Gastrocnemius medialis (tissue), 4 donors: ENCODE results near the gene SPRED2. TPM values are rescaled to one million over a fixed set of nuclear protein-coding genes. Genes with fewer than 3 reads are reported as not detected.

Experiments used
- ATAC-seq, 2 donors: fragments of 150-250 bp; one replicate each; pipeline ENCODE4 v1.9.1; 2016
- DNase-seq, 2 donors: peaks; one replicate each; pipeline ENCODE4 v3.0.0-alpha.2; 2019
- H3K27ac ChIP-seq, 4 donors: fragments of 200-600 bp; sonication (generic); 1 replicate in 1 of 4; 2 replicates in 3 of 4; pipeline ENCODE4 v1.5.1; 2016 to 2018; ENCODE audit warnings: mild to moderate bottlenecking in 2 of 4, moderate library complexity in 1 of 4
- H3K27me3 ChIP-seq, 3 donors: fragments of 200-600 bp; sonication (generic) in 2 of 3; 1 replicate in 1 of 3; 2 replicates in 2 of 3; pipeline versions ENCODE4 v1.5.1 to v1.6.0; 2016 to 2019; ENCODE audit warnings: mild to moderate bottlenecking in 1 of 3, moderate library complexity in 1 of 3
- H3K36me3 ChIP-seq, 2 donors: fragments of 200-600 bp; sonication (generic) in 1 of 2; one replicate each; pipeline ENCODE4 v1.5.1; 2017 to 2018
- H3K4me1 ChIP-seq, 2 donors: fragments of 200-600 bp; sonication (generic) in 1 of 2; one replicate each; pipeline ENCODE4 v1.5.1; 2016 to 2017; ENCODE audit warnings: mild to moderate bottlenecking in 2 of 2
- H3K4me3 ChIP-seq, 4 donors: fragments of 200-600 bp; sonication (generic) in 3 of 4; 1 replicate in 1 of 4; 2 replicates in 3 of 4; pipeline ENCODE4 v1.5.1; 2016 to 2019; ENCODE audit warnings: mild to moderate bottlenecking in 2 of 4
- H3K9me3 ChIP-seq, 3 donors: fragments of 200-600 bp; sonication (generic) in 2 of 3; 1 replicate in 1 of 3; 2 replicates in 2 of 3; pipeline ENCODE4 v1.5.1; 2016 to 2019
- CTCF ChIP-seq, 5 experiments: fragments of 450-650 bp in 3 of 5; fragments of 200-600 bp in 2 of 5; sonication (generic) in 2 of 5; IDR thresholded peaks in 4 of 5; conservative IDR thresholded peaks in 1 of 5; 1 replicate in 4 of 5; 2 replicates in 1 of 5; pipeline ENCODE4 v1.5.1; 2016 to 2019; ENCODE audit warnings: antibody characterized with exemption in 5 of 5, mild to moderate bottlenecking in 3 of 5, moderate library complexity in 3 of 5
- POLR2A ChIP-seq, 2 donors: fragments of 450-650 bp; IDR thresholded peaks; one replicate each; pipeline ENCODE4 v1.6.1; 2017; ENCODE audit warnings: antibody characterized with exemption in 2 of 2, mild to moderate bottlenecking in 2 of 2, moderate library complexity in 2 of 2
- in situ Hi-C, 4 donors: fragments of 200-750 bp; cut with MboI; loops; one replicate each; pipeline versions ENCODE4 v1.15.0 to v1.8.0; 2017; ENCODE audit warnings: low sequenced_read_pairs in 4 of 4
- intact Hi-C: fragments of 100-400 bp; cut with DNase I; formaldehyde crosslinking; loops from one replicate; pipeline ENCODE4 v1.15.1; 2023; ENCODE audit warnings: low total_unique reads
- total RNA-seq, 4 donors: library from RNA; depleted of rRNA; stranded (reverse); fragments of >200 nt; gene quantifications; one replicate each; pipeline versions ENCODE4 v1.1.0 to v1.2.3, GENCODE V29; 2016

The SPRED2 gene
- total RNA-seq, 4 donors from 2014 or later = 4.1 to 12.5 (median 7.4) TPM

GRCh38 chr2:65287364-65287763 is 145.0 kb downstream of the SPRED2 start:
- ATAC-seq (no peak), DNase-seq (no peak)
- Histone ChIP-seq H3K4me3 (no peak overlapping the region), H3K9me3 (no peaks in the 10 kb centered on the region), H3K27me3 (no peaks in the 10 kb centered on the region), H3K27ac (no peak overlapping the region), H3K4me1 (peaks cover 5 to 8% of the 10 kb centered on the region in 2 donors), H3K36me3 (no peaks in the 10 kb centered on the region)
- in situ Hi-C loops (no loop called here), intact Hi-C loops (no loop called here)
- TF ChIP-seq CTCF (IDR thresholded peaks at IDR 0.05 in 4 of 5, conservative IDR thresholded peaks at IDR 0.05 in 1 of 5) (no peak), POLR2A (IDR thresholded peaks at IDR 0.05) (no peak)

- no peaks in the 10 kb centered on the region for H3K36me3 ChIP-seq
- H3K9me3 ChIP-seq = no peaks in the 10 kb centered on the region
- H3K4me1 ChIP-seq = peaks cover 0 to 15% of the 10 kb centered on the region in 2 donors
- no peak for TF ChIP-seq POLR2A (IDR thresholded peaks at IDR 0.05)
- no peak for TF ChIP-seq CTCF (IDR thresholded peaks at IDR 0.05 in 4 of 5, conservative IDR thresholded peaks at IDR 0.05 in 1 of 5)
- DNase-seq (no peak), ATAC-seq (no peak)
- intact Hi-C loops (no loop called here), in situ Hi-C loops (no loop called here)
- H3K27me3 ChIP-seq = peaks cover 0 to 4% (median 3%) of the 10 kb centered on the region in 3 donors
- peak overlapping the region; percentile 34 to 69 (median 52) for H3K27ac ChIP-seq
- H3K4me3 ChIP-seq = no peak overlapping the region
These were observed 149.8 kb downstream of the SPRED2 start for GRCh38 chr2:65282477-65283053.

GRCh38 chr2:65281627-65282351 is 150.6 kb downstream of the SPRED2 start:
- Histone ChIP-seq H3K9me3 (no peaks in the 10 kb centered on the region), H3K4me1 (peaks cover 0 to 15% of the 10 kb centered on the region in 2 donors), H3K27me3 (peaks cover 0 to 4% (median 3%) of the 10 kb centered on the region in 3 donors), H3K4me3 (no peak overlapping the region), H3K27ac (peak overlapping the region; percentile 34 to 69 (median 52)), H3K36me3 (no peaks in the 10 kb centered on the region)
- DNase-seq (peak in 1 of 2 donors; percentile 32), ATAC-seq (peak; percentile 79 to 81)
- TF ChIP-seq CTCF (IDR thresholded peaks at IDR 0.05 in 4 of 5, conservative IDR thresholded peaks at IDR 0.05 in 1 of 5) (no peak), POLR2A (IDR thresholded peaks at IDR 0.05) (no peak)
- intact Hi-C loops = no loop called here
- in situ Hi-C loops = no loop called here

- no peaks in the 10 kb centered on the region for H3K36me3 ChIP-seq
- peaks cover 0 to 4% (median 3%) of the 10 kb centered on the region in 3 donors for H3K27me3 ChIP-seq
- H3K4me3 ChIP-seq = no peak overlapping the region
- ATAC-seq (no peak), DNase-seq (no peak)
- intact Hi-C loops (no loop called here), in situ Hi-C loops (loop anchor here in 1 of 4 donors (10.0 kb wide), 1 partner anchor 145 kb away; no protein-coding TSS in a partner anchor)
- H3K27ac ChIP-seq = no peak overlapping the region
- TF ChIP-seq POLR2A (IDR thresholded peaks at IDR 0.05) (no peak), CTCF (IDR thresholded peaks at IDR 0.05 in 4 of 5, conservative IDR thresholded peaks at IDR 0.05 in 1 of 5) (no peak)
- H3K4me1 ChIP-seq = peaks cover 0 to 22% of the 10 kb centered on the region in 2 donors
- H3K9me3 ChIP-seq = no peaks in the 10 kb centered on the region
These were observed 152.6 kb downstream of the SPRED2 start for GRCh38 chr2:65279756-65280155.
